Loucy (cell line): Measurements from ENCODE around the gene FAM53B.

Experiments used
- EZH2phosphoT487 ChIP-seq: fragments of 200-600 bp; IDR thresholded peaks from 2 replicates; pipeline ENCODE4 v1.6.1; 2018; ENCODE audit warnings: antibody characterized with exemption, mild to moderate bottlenecking, moderate library complexity, borderline replicate concordance
- TF ChIP-seq, protein P1 (sequence below): fragments of 200-600 bp; sonication (generic); conservative IDR thresholded peaks from 2 replicates; pipeline ENCODE4 v1.5.1; 2014; ENCODE audit warnings: mild to moderate bottlenecking, antibody characterized with exemption, low read length

DNA sequence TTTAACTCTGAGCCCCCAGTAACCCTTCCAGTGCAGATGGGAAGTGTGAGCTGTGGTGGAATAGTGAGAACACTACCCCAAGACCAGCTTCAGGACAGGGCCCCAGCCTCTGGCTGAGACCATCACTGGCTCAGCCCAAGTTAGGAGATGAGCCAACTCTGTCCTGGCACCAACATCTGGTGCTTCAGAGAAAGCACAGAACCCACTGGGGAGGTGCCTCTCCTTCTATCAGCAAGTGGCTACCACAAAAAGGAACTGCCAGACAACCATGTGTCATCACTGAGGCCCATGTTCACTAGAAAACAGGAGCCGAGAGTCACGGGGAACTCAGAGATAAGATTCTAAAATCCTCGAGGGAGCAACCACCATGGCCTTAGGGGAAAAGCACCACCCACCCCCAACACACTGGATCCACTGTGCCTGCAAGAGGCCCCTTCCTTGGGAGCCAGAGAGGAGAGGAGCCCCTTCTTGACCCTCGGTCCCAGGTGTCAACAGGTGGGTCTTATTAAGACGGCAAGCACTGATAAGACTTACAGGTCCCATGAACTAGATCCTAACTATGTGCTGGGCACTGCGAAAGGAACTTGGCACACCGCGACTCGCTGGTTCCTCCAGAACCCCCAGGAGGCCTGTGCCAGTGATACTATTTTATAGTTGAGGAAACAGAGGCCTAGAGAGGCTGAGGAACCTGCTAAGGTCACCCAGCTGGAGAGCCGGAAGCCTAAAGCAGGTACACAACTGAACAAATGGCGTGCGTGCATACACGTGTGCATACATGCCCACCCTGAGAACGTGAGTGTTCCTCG lies 102.7 kb downstream of the FAM53B start:
- TF ChIP-seq, protein P1, sequence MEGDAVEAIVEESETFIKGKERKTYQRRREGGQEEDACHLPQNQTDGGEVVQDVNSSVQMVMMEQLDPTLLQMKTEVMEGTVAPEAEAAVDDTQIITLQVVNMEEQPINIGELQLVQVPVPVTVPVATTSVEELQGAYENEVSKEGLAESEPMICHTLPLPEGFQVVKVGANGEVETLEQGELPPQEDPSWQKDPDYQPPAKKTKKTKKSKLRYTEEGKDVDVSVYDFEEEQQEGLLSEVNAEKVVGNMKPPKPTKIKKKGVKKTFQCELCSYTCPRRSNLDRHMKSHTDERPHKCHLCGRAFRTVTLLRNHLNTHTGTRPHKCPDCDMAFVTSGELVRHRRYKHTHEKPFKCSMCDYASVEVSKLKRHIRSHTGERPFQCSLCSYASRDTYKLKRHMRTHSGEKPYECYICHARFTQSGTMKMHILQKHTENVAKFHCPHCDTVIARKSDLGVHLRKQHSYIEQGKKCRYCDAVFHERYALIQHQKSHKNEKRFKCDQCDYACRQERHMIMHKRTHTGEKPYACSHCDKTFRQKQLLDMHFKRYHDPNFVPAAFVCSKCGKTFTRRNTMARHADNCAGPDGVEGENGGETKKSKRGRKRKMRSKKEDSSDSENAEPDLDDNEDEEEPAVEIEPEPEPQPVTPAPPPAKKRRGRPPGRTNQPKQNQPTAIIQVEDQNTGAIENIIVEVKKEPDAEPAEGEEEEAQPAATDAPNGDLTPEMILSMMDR = no peak
- TF ChIP-seq EZH2phosphoT487 = no peak
